Tibial artery (tissue), 4 donors: ENCODE data around the gene LACTB.
A peak's percentile ranks its signal among the peaks of the same experiment; 100 is the strongest.

ENCODE experiments used
- DNase-seq, 2 donors: peaks; one replicate each; pipeline ENCODE4 v3.0.0-alpha.2; 2019
- H3K27ac ChIP-seq, 2 donors: fragments of 200-600 bp; sonication (generic) in 1 of 2; 1 replicate in 1 of 2; 2 replicates in 1 of 2; pipeline ENCODE4 v1.5.1; 2018 to 2019; ENCODE audit warnings: mild to moderate bottlenecking in 1 of 2
- H3K27me3 ChIP-seq, 2 donors: fragments of 200-600 bp; sonication (generic) in 1 of 2; one replicate each; pipeline versions ENCODE4 v1.5.1 to v1.6.0; 2016 to 2019
- H3K36me3 ChIP-seq, 3 donors: fragments of 200-600 bp; sonication (generic) in 2 of 3; one replicate each; pipeline ENCODE4 v1.5.1; 2016 to 2019; ENCODE audit warnings: mild to moderate bottlenecking in 2 of 3
- H3K4me1 ChIP-seq, 4 donors: fragments of 200-600 bp; sonication (generic) in 2 of 4; 1 replicate in 3 of 4; 2 replicates in 1 of 4; pipeline ENCODE4 v1.5.1; 2016 to 2019
- H3K4me3 ChIP-seq, 2 donors: fragments of 200-600 bp; sonication (generic) in 1 of 2; 1 replicate in 1 of 2; 2 replicates in 1 of 2; pipeline ENCODE4 v1.5.1; 2018 to 2019; ENCODE audit warnings: mild to moderate bottlenecking in 2 of 2
- H3K9me3 ChIP-seq, 3 donors: fragments of 200-600 bp; sonication (generic) in 1 of 3; one replicate each; pipeline ENCODE4 v1.5.1; 2016 to 2019
- CTCF ChIP-seq, 2 experiments: fragments of 200-600 bp in 1 of 2; fragments of 450-650 bp in 1 of 2; IDR thresholded peaks; one replicate each; pipeline ENCODE4 v1.5.1; 2017 to 2019; ENCODE audit warnings: antibody characterized with exemption in 2 of 2, mild to moderate bottlenecking in 1 of 2, moderate library complexity in 1 of 2
- intact Hi-C: fragments of 100-400 bp; cut with DNase I; formaldehyde crosslinking; loops from one replicate; pipeline ENCODE4 v1.15.0; 2023; ENCODE audit warnings: low total_unique reads

LACTB gene

GRCh38 chr15:63151665-63152064 is 30.0 kb downstream of the LACTB start:
- H3K36me3 ChIP-seq = peaks cover 42 to 70% (median 42%) of the 10 kb centered on the region in 3 donors
- no peak for DNase-seq
- no peak overlapping the region for H3K4me3 ChIP-seq
- intact Hi-C loops = no loop called here
- H3K27me3 ChIP-seq = no peaks in the 10 kb centered on the region
- peaks cover 0 to 33% (median 4%) of the 10 kb centered on the region in 4 donors for H3K4me1 ChIP-seq
- H3K27ac ChIP-seq = no peak overlapping the region
- no peak for TF ChIP-seq CTCF (IDR thresholded peaks at IDR 0.05)
- H3K9me3 ChIP-seq = no peaks in the 10 kb centered on the region

- Histone ChIP-seq H3K9me3 (no peaks in the 10 kb centered on the region), H3K4me3 (peak overlapping the region; percentile 77 to 78), H3K27me3 (no peaks in the 10 kb centered on the region), H3K36me3 (peaks cover 24 to 41% (median 30%) of the 10 kb centered on the region in 3 donors), H3K27ac (peak overlapping the region in 1 of 2 donors; percentile 93), H3K4me1 (peaks cover 0 to 35% (median 4%) of the 10 kb centered on the region in 4 donors)
- TF ChIP-seq CTCF (IDR thresholded peaks at IDR 0.05) = no peak
- intact Hi-C loops = no loop called here
- DNase-seq = no peak
Measured at GRCh38 chr15:63155486-63155885, 33.8 kb downstream of the LACTB start.

- Histone ChIP-seq H3K27me3 (no peaks in the 10 kb centered on the region), H3K27ac (peak overlapping the region; percentile 93 to 94), H3K4me1 (peaks cover 0 to 32% (median 4%) of the 10 kb centered on the region in 4 donors), H3K36me3 (peaks cover 21 to 35% (median 30%) of the 10 kb centered on the region in 3 donors), H3K4me3 (peak overlapping the region; percentile 77 to 78), H3K9me3 (no peaks in the 10 kb centered on the region)
- intact Hi-C loops = no loop called here
- no peak for DNase-seq
- no peak for TF ChIP-seq CTCF (IDR thresholded peaks at IDR 0.05)
Measured at GRCh38 chr15:63156086-63156710, 34.5 kb downstream of the LACTB start.

- peaks cover 15 to 33% (median 25%) of the 10 kb centered on the region in 3 donors for H3K36me3 ChIP-seq
- H3K27ac ChIP-seq = peak overlapping the region; percentile 93 to 94
- DNase-seq = peak; percentile 37 to 72
- TF ChIP-seq CTCF (IDR thresholded peaks at IDR 0.05) = no peak
- H3K9me3 ChIP-seq = no peaks in the 10 kb centered on the region
- peak overlapping the region; percentile 77 to 78 for H3K4me3 ChIP-seq
- H3K27me3 ChIP-seq = no peaks in the 10 kb centered on the region
- peaks cover 0 to 32% (median 4%) of the 10 kb centered on the region in 4 donors for H3K4me1 ChIP-seq
- intact Hi-C loops = no loop called here
Measured at GRCh38 chr15:63156755-63157117, 35.1 kb downstream of the LACTB start.

- DNase-seq = peak; percentile 93 to 95
- Histone ChIP-seq H3K36me3 (peaks cover 12 to 29% (median 20%) of the 10 kb centered on the region in 3 donors), H3K27me3 (no peaks in the 10 kb centered on the region), H3K4me1 (peaks cover 0 to 32% (median 4%) of the 10 kb centered on the region in 4 donors), H3K27ac (peak within 1 kb of the TSS; percentile 93 to 94), H3K4me3 (peak within 1 kb of the TSS; percentile 77 to 78), H3K9me3 (no peaks in the 10 kb centered on the region)
- TF ChIP-seq CTCF (IDR thresholded peaks at IDR 0.05) = no peak
- intact Hi-C loops = no loop called here
Measured at GRCh38 chr15:63157118-63157843, 35.6 kb downstream of the LACTB start, which contains the start of gene RPS27L. TSS of gene RPS27L (minus strand) at chr15:63157477. CDS start at chr15:63157405, 72 bp downstream.
